Stimulated activated CD8-positive, alpha-beta memory T cell treated with anti-CD3 and anti-CD28 coated beads, Interleukin-7, amount 100 ng/mL, for 24 hours (primary cell): ENCODE results near the gene DAGLB.
"Not testable (repeated sequence)": the region's sequence is repeated elsewhere in the genome, so short reads cannot be mapped to it uniquely, and the experiment has no call there.

Source experiments
- DNase-seq: peaks from one replicate; pipeline ENCODE4 v3.0.0-alpha.2; 2020; ENCODE audit warnings: low read depth

Gene DAGLB

GRCh38 chr7:6447581-6448199 lies at the start of gene DAGLB:
Gene DAGLB (minus strand): TSS chr7:6447954. CDS start chr7:6447842, 112 bp downstream.
- peak; percentile 91 for DNase-seq

GRCh38 chr7:6497637-6497905 lies 49.8 kb upstream of the DAGLB start:
- no peak for DNase-seq

- no peak for DNase-seq
These were observed 49.3 kb upstream of the DAGLB start for GRCh38 chr7:6496842-6497636.

GRCh38 chr7:6495597-6496262 lies 48.0 kb upstream of the DAGLB start:
- DNase-seq, result no peak

- no peak for DNase-seq
These were observed 46.6 kb upstream of the DAGLB start for GRCh38 chr7:6494365-6494764.

GRCh38 chr7:6491194-6491593 lies 43.4 kb upstream of the DAGLB start:
- no peak for DNase-seq

GRCh38 chr7:6489612-6490011 lies 41.9 kb upstream of the DAGLB start:
- DNase-seq, result no peak

- no peak for DNase-seq
These were observed 39.4 kb upstream of the DAGLB start for GRCh38 chr7:6487184-6487545.

GRCh38 chr7:6486438-6487183 lies 38.9 kb upstream of the DAGLB start:
- DNase-seq, result no peak

GRCh38 chr7:6482743-6483119 lies 35.0 kb upstream of the DAGLB start:
- no peak for DNase-seq

GRCh38 chr7:6482307-6482706 lies 34.6 kb upstream of the DAGLB start:
- DNase-seq, result no peak

- DNase-seq, result no peak
These were observed 33.7 kb upstream of the DAGLB start for GRCh38 chr7:6481445-6481844.

- no peak for DNase-seq
These were observed 32.5 kb upstream of the DAGLB start for GRCh38 chr7:6480323-6480660.

- DNase-seq, result no peak
These were observed 31.3 kb upstream of the DAGLB start for GRCh38 chr7:6479067-6479466.

GRCh38 chr7:6478186-6478585 lies 30.4 kb upstream of the DAGLB start:
- no peak for DNase-seq

- DNase-seq, result no peak
These were observed 29.5 kb upstream of the DAGLB start for GRCh38 chr7:6477318-6477660.

- DNase-seq, result no peak
These were observed 29.0 kb upstream of the DAGLB start for GRCh38 chr7:6476596-6477317.

- no peak for DNase-seq
These were observed 27.9 kb upstream of the DAGLB start for GRCh38 chr7:6475433-6476186.

GRCh38 chr7:6465862-6466261 lies 18.1 kb upstream of the DAGLB start:
- no peak for DNase-seq

GRCh38 chr7:6463609-6464008 lies 15.9 kb upstream of the DAGLB start:
- not testable (repeated sequence) for DNase-seq

GRCh38 chr7:6461946-6462550 lies 14.3 kb upstream of the DAGLB start:
- no peak for DNase-seq
